DND-41 (cell line): Measurements from ENCODE around the gene PEDS1.

Source experiments
- EZH2 ChIP-seq: IDR thresholded peaks from 3 replicates; pipeline ENCODE4 v1.6.1; 2012; ENCODE audit warnings: borderline replicate concordance, low read depth, mild to moderate bottlenecking, moderate library complexity, low read length, inconsistent platforms; ENCODE audit not compliant: severe bottlenecking
- TF ChIP-seq, protein P1 (sequence below): IDR thresholded peaks from 2 replicates; pipeline ENCODE4 v1.5.1; 2012; ENCODE audit warnings: borderline replicate concordance, low read length, moderate library complexity, mild to moderate bottlenecking; ENCODE audit not compliant: poor library complexity, severe bottlenecking; ENCODE audit errors: extremely low read depth

DNA sequence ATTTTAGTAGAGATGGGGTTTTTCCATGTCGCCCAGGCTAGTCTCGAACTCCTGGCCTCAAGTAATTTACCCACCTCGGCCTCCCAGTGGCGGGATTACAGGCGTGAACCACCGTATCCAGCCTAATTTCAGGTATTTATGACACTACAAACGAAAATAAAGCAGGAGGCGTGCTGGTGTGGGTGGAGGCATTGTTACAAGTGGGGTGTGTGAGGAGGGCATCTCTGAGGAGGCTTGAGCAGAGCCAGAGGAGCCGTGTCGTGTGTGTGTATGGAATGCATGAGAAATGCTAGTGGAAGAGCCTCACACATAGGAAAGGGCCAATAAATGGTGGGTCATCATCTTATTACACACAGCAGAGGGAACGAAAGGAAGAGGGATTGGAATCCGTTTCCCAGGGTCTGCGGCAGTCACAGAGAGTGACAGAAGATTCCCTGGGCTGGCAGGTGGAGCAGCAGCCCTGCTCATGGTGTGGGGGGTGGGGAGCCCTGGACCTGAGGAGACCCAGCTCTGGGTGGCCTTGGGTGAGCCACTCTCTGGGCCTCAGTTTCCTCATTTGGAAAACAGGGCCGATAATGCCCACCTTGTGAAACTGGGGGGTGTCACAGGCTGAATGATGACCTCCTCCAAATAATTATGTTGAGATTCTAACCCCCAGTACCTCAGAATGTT, 17.2 kb upstream of the PEDS1 start:
- TF ChIP-seq, protein P1, sequence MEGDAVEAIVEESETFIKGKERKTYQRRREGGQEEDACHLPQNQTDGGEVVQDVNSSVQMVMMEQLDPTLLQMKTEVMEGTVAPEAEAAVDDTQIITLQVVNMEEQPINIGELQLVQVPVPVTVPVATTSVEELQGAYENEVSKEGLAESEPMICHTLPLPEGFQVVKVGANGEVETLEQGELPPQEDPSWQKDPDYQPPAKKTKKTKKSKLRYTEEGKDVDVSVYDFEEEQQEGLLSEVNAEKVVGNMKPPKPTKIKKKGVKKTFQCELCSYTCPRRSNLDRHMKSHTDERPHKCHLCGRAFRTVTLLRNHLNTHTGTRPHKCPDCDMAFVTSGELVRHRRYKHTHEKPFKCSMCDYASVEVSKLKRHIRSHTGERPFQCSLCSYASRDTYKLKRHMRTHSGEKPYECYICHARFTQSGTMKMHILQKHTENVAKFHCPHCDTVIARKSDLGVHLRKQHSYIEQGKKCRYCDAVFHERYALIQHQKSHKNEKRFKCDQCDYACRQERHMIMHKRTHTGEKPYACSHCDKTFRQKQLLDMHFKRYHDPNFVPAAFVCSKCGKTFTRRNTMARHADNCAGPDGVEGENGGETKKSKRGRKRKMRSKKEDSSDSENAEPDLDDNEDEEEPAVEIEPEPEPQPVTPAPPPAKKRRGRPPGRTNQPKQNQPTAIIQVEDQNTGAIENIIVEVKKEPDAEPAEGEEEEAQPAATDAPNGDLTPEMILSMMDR, result no peak
- TF ChIP-seq EZH2, result no peak
